B cell (primary cell): ENCODE data around the gene STPG4. TPM values are rescaled to one million over a fixed set of nuclear protein-coding genes. Genes with fewer than 3 reads are reported as not detected.
A peak's percentile ranks its signal among the peaks of the same experiment; 100 is the strongest.

Experiments used
- ATAC-seq: fragments of 200-7000 bp; cut with Tn5 transposase; one replicate; pipeline ENCODE4 v1.10.0; 2021; ENCODE audit warnings: low read depth, mild to moderate bottlenecking, moderate number of reproducible peaks, moderate library complexity
- CTCF ChIA-PET: fragments of 350-600 bp; sonication (Branson Sonifier 250); formaldehyde crosslinking; loops from one replicate; lab custom pipeline; 2021; ENCODE audit warnings: antibody characterized with exemption, inconsistent platforms; lab: Charles Lee
- POLR2A ChIA-PET: fragments of 350-600 bp; sonication (Branson Sonifier 250); formaldehyde crosslinking; loops from one replicate; lab custom pipeline; 2021; ENCODE audit warnings: antibody characterized with exemption; lab: Charles Lee
- DNase-seq: peaks from one replicate; pipeline ENCODE4 v3.0.0; 2013
- H2AFZ ChIP-seq: 2 replicates; pipeline ENCODE4 v1.6.1; 2012; ENCODE audit warnings: mild to moderate bottlenecking, low read depth, low read length; ENCODE audit not compliant: insufficient read depth, poor library complexity, severe bottlenecking
- H3K27ac ChIP-seq, 2 donors: 1 replicate in 1 of 2; 2 replicates in 1 of 2; pipeline ENCODE4 v1.5.1; 2012 to 2013; ENCODE audit warnings: low read length in 2 of 2, mild to moderate bottlenecking in 2 of 2, moderate library complexity in 1 of 2
- H3K27me3 ChIP-seq, 4 experiments: fragments of 200-600 bp in 1 of 4; sonication (generic) in 1 of 4; replicated peaks in 1 of 4; 1 replicate in 2 of 4; 2 replicates in 2 of 4; pipeline versions ENCODE4 v1.6.1 to v1.7.0; 2013 to 2016; ENCODE audit warnings: low read length in 3 of 4, mild to moderate bottlenecking in 2 of 4, mixed read lengths in 1 of 4, moderate library complexity in 1 of 4; ENCODE audit not compliant: insufficient read depth in 4 of 4, control insufficient read depth in 3 of 4; ENCODE audit errors: control extremely low read depth in 1 of 4
- H3K36me3 ChIP-seq, 2 experiments: replicated peaks in 1 of 2; 1 replicate in 1 of 2; 2 replicates in 1 of 2; pipeline versions ENCODE4 v1.6.1 to v1.7.1; 2013; ENCODE audit warnings: low read length in 1 of 2; ENCODE audit not compliant: insufficient read depth in 2 of 2, control insufficient read depth in 1 of 2; ENCODE audit errors: control extremely low read depth in 1 of 2, extremely low read depth in 1 of 2
- H3K4me1 ChIP-seq, 2 donors: fragments of 200-600 bp in 1 of 2; sonication (generic) in 1 of 2; 1 replicate in 1 of 2; 2 replicates in 1 of 2; pipeline versions ENCODE4 v1.5.1 to v1.6.1; 2013 to 2017; ENCODE audit warnings: low read length in 2 of 2; ENCODE audit not compliant: control insufficient read depth in 2 of 2, insufficient read depth in 2 of 2
- H3K4me2 ChIP-seq: replicated peaks from 2 replicates; pipeline ENCODE3; 2012; ENCODE audit warnings: mild to moderate bottlenecking, low read depth, low read length; ENCODE audit not compliant: poor library complexity, severe bottlenecking
- H3K4me3 ChIP-seq, 5 experiments: fragments of 200-600 bp in 1 of 5; sonication (generic) in 1 of 5; 1 replicate in 3 of 5; 2 replicates in 2 of 5; pipeline versions ENCODE4 v1.5.1 to v1.7.0; 2011 to 2016; ENCODE audit warnings: low read length in 4 of 5, mild to moderate bottlenecking in 4 of 5, low read depth in 2 of 5, control low read depth in 1 of 5, moderate library complexity in 1 of 5; ENCODE audit not compliant: insufficient read depth in 1 of 5; ENCODE audit errors: control extremely low read depth in 1 of 5, extremely low read depth in 1 of 5
- H3K79me2 ChIP-seq: fragments of 200-600 bp; sonication (generic); one replicate; pipeline ENCODE4 v1.6.0; 2016; ENCODE audit warnings: low read length; ENCODE audit not compliant: control insufficient read depth, insufficient read depth
- H3K9ac ChIP-seq: fragments of 200-600 bp; sonication (generic); 2 replicates; pipeline ENCODE4 v1.6.1; 2017; ENCODE audit warnings: mild to moderate bottlenecking, low read length, moderate library complexity
- H3K9me3 ChIP-seq, 3 donors: one replicate each; pipeline versions ENCODE4 v1.6.1 to v1.7.1; 2013; ENCODE audit warnings: low read length in 2 of 3; ENCODE audit not compliant: control insufficient read depth in 2 of 3, insufficient read depth in 1 of 3; ENCODE audit errors: control extremely low read depth in 1 of 3
- H4K20me1 ChIP-seq: 2 replicates; pipeline ENCODE4 v1.6.0; 2012; ENCODE audit warnings: mild to moderate bottlenecking, low read length; ENCODE audit not compliant: insufficient read depth, control insufficient read depth, poor library complexity, severe bottlenecking
- H3K27ac Mint-ChIP-seq: one replicate; pipeline ENCODE4 v1.8.0; 2021; ENCODE audit warnings: mixed read lengths
- H3K27me3 Mint-ChIP-seq: one replicate; pipeline ENCODE4 v1.8.0; 2021; ENCODE audit warnings: mixed read lengths
- H3K4me1 Mint-ChIP-seq: one replicate; pipeline ENCODE4 v1.8.0; 2021; ENCODE audit warnings: mixed read lengths
- H3K4me3 Mint-ChIP-seq: one replicate; pipeline ENCODE4 v1.8.0; 2021; ENCODE audit warnings: mixed read lengths
- H3K9me3 Mint-ChIP-seq: one replicate; pipeline ENCODE4 v1.8.0; 2022; ENCODE audit warnings: mixed read lengths; ENCODE audit not compliant: insufficient read depth
- CTCF ChIP-seq: fragments of 200-600 bp; IDR thresholded peaks from one replicate; pipeline ENCODE4 v1.8.0; 2022; ENCODE audit warnings: antibody characterized with exemption, mild to moderate bottlenecking
- EZH2 ChIP-seq: IDR thresholded peaks from 2 replicates; pipeline ENCODE4 v1.6.1; 2012; ENCODE audit warnings: borderline replicate concordance, low read depth, mild to moderate bottlenecking, moderate library complexity, low read length; ENCODE audit not compliant: insufficient read depth, poor library complexity, severe bottlenecking
- WGBS: methylation state at CpG from one replicate; pipeline ENCODE4 v1.1.5; 2013; ENCODE audit warnings: missing lambda C conversion rate; ENCODE audit not compliant: insufficient coverage; 5-methylcytosine and 5-hydroxymethylcytosine counted together
- intact Hi-C: fragments of 100-400 bp; cut with micrococcal nuclease; formaldehyde crosslinking; loops from one replicate; pipeline ENCODE4 v1.10.0; 2022
- polyA plus RNA-seq: library from polyadenylated mRNA; depleted of rRNA; stranded (reverse); fragments of >200 nt; gene quantifications from 2 replicates; pipeline ENCODE4 v1.2.3, GENCODE V29; 2012
- total RNA-seq, 2 donors: library from RNA; stranded (reverse); fragments of 120-200 nt in 1 of 2; gene quantifications; 1 replicate in 1 of 2; 2 replicates in 1 of 2; pipeline versions ENCODE4 v1.2.3 to v1.2.4, GENCODE V29; 2013 to 2022

Gene STPG4
- total and polyA plus RNA-seq, 2 donors (not counting 1 experiment from before 2014, with no cell fraction given): 0.31 to 0.79 TPM

- H3K27me3 Mint-ChIP-seq: no peaks in the 10 kb centered on the region
- H3K4me1 Mint-ChIP-seq: peaks cover 19% of the 10 kb centered on the region
- no peak overlapping the region for H3K4me3 ChIP-seq
- H3K9me3 Mint-ChIP-seq: no peaks in the 10 kb centered on the region
- no peak overlapping the region for H3K9ac ChIP-seq
- TF ChIP-seq CTCF (no peak), EZH2 (no peak)
- H3K27me3 ChIP-seq: no peaks in the 10 kb centered on the region
- peaks cover 0 to 22% of the 10 kb centered on the region in 2 experiments for H3K36me3 ChIP-seq
- no peak overlapping the region for H3K4me3 Mint-ChIP-seq
- no peak for DNase-seq
- ChIA-PET POLR2A (no interaction called here), CTCF (interaction anchor here (1.5 kb wide), 1 partner anchor 7 kb away, joined by 3 read pairs; no protein-coding TSS in a partner anchor)
- H3K79me2 ChIP-seq: no peaks in the 10 kb centered on the region
- peaks cover 11 to 24% of the 10 kb centered on the region in 2 donors for H3K4me1 ChIP-seq
- WGBS: 98% methylated on average over 14 of the region's 17 CpGs
- no peak overlapping the region for H3K27ac ChIP-seq
- H3K4me2 ChIP-seq: no peak overlapping the region
- no peak for ATAC-seq
- H3K27ac Mint-ChIP-seq: peak overlapping the region; percentile 50
- H3K9me3 ChIP-seq: no peaks in the 10 kb centered on the region
- no peaks in the 10 kb centered on the region for H4K20me1 ChIP-seq
- intact Hi-C loops: no loop called here
- no peak overlapping the region for H2AFZ ChIP-seq
These were observed 76.3 kb downstream of the STPG4 start for GRCh38 chr2:47078541-47079482.
